GM21576 (cell line): ENCODE measurements around the gene NFASC.

Source experiments
- ATAC-seq: cut with Tn5 transposase; IDR thresholded peaks from one replicate; pipeline ENCODE4 v1.9.1; 2021; ENCODE audit warnings: mild to moderate bottlenecking, moderate library complexity; ENCODE audit not compliant: unreplicated experiment

NFASC gene

GRCh38 chr1:204927673-204928641 is 57.3 kb downstream of the NFASC start:
- ATAC-seq: no peak

GRCh38 chr1:204928671-204929486 is 58.2 kb downstream of the NFASC start:
- no peak for ATAC-seq

GRCh38 chr1:204929487-204930154 is 59.0 kb downstream of the NFASC start:
- ATAC-seq: no peak

- ATAC-seq: no peak
Measured at GRCh38 chr1:204930155-204930523, 59.5 kb downstream of the NFASC start.

- no peak for ATAC-seq
Measured at GRCh38 chr1:204931313-204931712, 60.7 kb downstream of the NFASC start.

GRCh38 chr1:204931768-204932572 is 61.3 kb downstream of the NFASC start:
- ATAC-seq: no peak

- no peak for ATAC-seq
Measured at GRCh38 chr1:204932573-204932909, 61.9 kb downstream of the NFASC start.

- ATAC-seq: no peak
Measured at GRCh38 chr1:204935155-204935554, 64.5 kb downstream of the NFASC start.

GRCh38 chr1:204936765-204937164 is 66.1 kb downstream of the NFASC start:
- ATAC-seq: no peak

GRCh38 chr1:204937901-204938300 is 67.2 kb downstream of the NFASC start:
- no peak for ATAC-seq

GRCh38 chr1:204940591-204940990 is 69.9 kb downstream of the NFASC start:
- no peak for ATAC-seq

GRCh38 chr1:204941421-204942338 is 71.0 kb downstream of the NFASC start:
- no peak for ATAC-seq

GRCh38 chr1:204943495-204943894 is 72.8 kb downstream of the NFASC start:
- no peak for ATAC-seq

GRCh38 chr1:204944662-204945061 is 74.0 kb downstream of the NFASC start:
- ATAC-seq: no peak

- no peak for ATAC-seq
Measured at GRCh38 chr1:204945565-204945977, 74.9 kb downstream of the NFASC start.

- ATAC-seq: no peak
Measured at GRCh38 chr1:204946640-204947039, 76.0 kb downstream of the NFASC start.

GRCh38 chr1:204947338-204947737 is 76.7 kb downstream of the NFASC start:
- ATAC-seq: no peak

- no peak for ATAC-seq
Measured at GRCh38 chr1:204947747-204948146, 77.1 kb downstream of the NFASC start.

GRCh38 chr1:204950353-204951001 is 79.8 kb downstream of the NFASC start:
- no peak for ATAC-seq
